HEK293 (cell line): ENCODE data around the gene CDC26.

Experiments used
- ATF2 ChIP-seq: fragments of 450-650 bp; formaldehyde crosslinking; IDR thresholded peaks from 2 replicates; pipeline ENCODE4 v1.5.1; 2016; ENCODE audit warnings: missing biosample characterization, missing genetic modification characterization, low read depth
- BCL11A ChIP-seq: fragments of 450-650 bp; formaldehyde crosslinking; IDR thresholded peaks from 2 replicates; pipeline ENCODE4 v1.5.1; 2016; ENCODE audit warnings: low read depth, missing biosample characterization, missing genetic modification characterization
- GLIS1 ChIP-seq: fragments of 450-650 bp; formaldehyde crosslinking; IDR thresholded peaks from 2 replicates; pipeline ENCODE4 v1.5.1; 2016; ENCODE audit warnings: missing biosample characterization, missing genetic modification characterization
- HIC1 ChIP-seq: fragments of 450-650 bp; formaldehyde crosslinking; IDR thresholded peaks from 2 replicates; pipeline ENCODE4 v1.5.1; 2016; ENCODE audit warnings: missing biosample characterization, missing genetic modification characterization
- IKZF3 ChIP-seq: fragments of 450-650 bp; IDR thresholded peaks from 2 replicates; pipeline ENCODE4 v1.5.0; 2018; ENCODE audit warnings: missing biosample characterization, mild to moderate bottlenecking, missing genetic modification characterization, moderate library complexity
- KLF16 ChIP-seq: fragments of 450-650 bp; formaldehyde crosslinking; IDR thresholded peaks from 2 replicates; pipeline ENCODE4 v1.5.1; 2017; ENCODE audit warnings: missing biosample characterization, missing genetic modification characterization
- KLF8 ChIP-seq: fragments of 450-650 bp; formaldehyde crosslinking; IDR thresholded peaks from 2 replicates; pipeline ENCODE4 v1.5.1; 2016; ENCODE audit warnings: missing biosample characterization, missing genetic modification characterization
- PRDM1 ChIP-seq: fragments of 450-650 bp; formaldehyde crosslinking; IDR thresholded peaks from 2 replicates; pipeline ENCODE4; 2016; ENCODE audit warnings: missing biosample characterization, missing genetic modification characterization
- PRDM4 ChIP-seq: fragments of 450-650 bp; formaldehyde crosslinking; IDR thresholded peaks from 2 replicates; pipeline ENCODE4 v1.5.1; 2017; ENCODE audit warnings: missing biosample characterization, missing genetic modification characterization
- SP3 ChIP-seq: fragments of 450-650 bp; formaldehyde crosslinking; IDR thresholded peaks from 2 replicates; pipeline ENCODE4 v1.5.1; 2016; ENCODE audit warnings: missing biosample characterization, missing genetic modification characterization
- SP7 ChIP-seq: fragments of 450-650 bp; formaldehyde crosslinking; IDR thresholded peaks from 2 replicates; pipeline ENCODE4 v1.5.1; 2016; ENCODE audit warnings: missing biosample characterization, missing genetic modification characterization
- ZBTB17 ChIP-seq: fragments of 450-650 bp; formaldehyde crosslinking; IDR thresholded peaks from 2 replicates; pipeline ENCODE4 v1.5.1; 2016; ENCODE audit warnings: missing biosample characterization, missing genetic modification characterization
- ZBTB26 ChIP-seq: fragments of 450-650 bp; formaldehyde crosslinking; optimal IDR thresholded peaks from 2 replicates; pipeline ENCODE3; 2016; ENCODE audit warnings: missing biosample characterization, mild to moderate bottlenecking, missing genetic modification characterization
- ZBTB8A ChIP-seq: fragments of 450-650 bp; formaldehyde crosslinking; IDR thresholded peaks from 2 replicates; pipeline ENCODE4 v1.5.1; 2016; ENCODE audit warnings: missing biosample characterization, missing genetic modification characterization
- ZFP41 ChIP-seq: fragments of 450-650 bp; formaldehyde crosslinking; IDR thresholded peaks from 2 replicates; pipeline ENCODE4 v1.5.1; 2016; ENCODE audit warnings: missing biosample characterization, missing genetic modification characterization, borderline replicate concordance
- ZNF10 ChIP-seq: fragments of 450-650 bp; formaldehyde crosslinking; IDR thresholded peaks from 2 replicates; pipeline ENCODE4 v1.5.1; 2017; ENCODE audit warnings: missing biosample characterization, missing genetic modification characterization
- ZNF248 ChIP-seq: fragments of 450-650 bp; formaldehyde crosslinking; IDR thresholded peaks from 2 replicates; pipeline ENCODE4 v1.5.1; 2017; ENCODE audit warnings: missing biosample characterization, missing genetic modification characterization
- ZNF335 ChIP-seq: fragments of 450-650 bp; formaldehyde crosslinking; conservative IDR thresholded peaks from 2 replicates; pipeline ENCODE4 v1.5.1; 2016; ENCODE audit warnings: missing biosample characterization, missing genetic modification characterization
- ZNF341 ChIP-seq: fragments of 450-650 bp; formaldehyde crosslinking; IDR thresholded peaks from 2 replicates; pipeline ENCODE4; 2016; ENCODE audit warnings: low read depth, missing biosample characterization, missing genetic modification characterization
- ZNF473 ChIP-seq: fragments of 450-650 bp; formaldehyde crosslinking; IDR thresholded peaks from 2 replicates; pipeline ENCODE4 v1.5.1; 2017; ENCODE audit warnings: missing biosample characterization, missing genetic modification characterization
- ZNF548 ChIP-seq: fragments of 450-650 bp; formaldehyde crosslinking; IDR thresholded peaks from 2 replicates; pipeline ENCODE4 v1.5.1; 2016; ENCODE audit warnings: missing biosample characterization, missing genetic modification characterization
- ZNF596 ChIP-seq: fragments of 450-650 bp; IDR thresholded peaks from 2 replicates; pipeline ENCODE4 v1.5.0; 2018; ENCODE audit warnings: missing biosample characterization, mild to moderate bottlenecking, missing genetic modification characterization, moderate library complexity
- ZNF600 ChIP-seq: fragments of 450-650 bp; formaldehyde crosslinking; IDR thresholded peaks from 2 replicates; pipeline ENCODE4 v1.5.1; 2016; ENCODE audit warnings: missing biosample characterization, missing genetic modification characterization
- ZNF629 ChIP-seq: fragments of 450-650 bp; formaldehyde crosslinking; IDR thresholded peaks from 2 replicates; pipeline ENCODE4 v1.5.1; 2017; ENCODE audit warnings: missing biosample characterization, missing genetic modification characterization
- ZNF660 ChIP-seq: fragments of 450-650 bp; IDR thresholded peaks from 2 replicates; pipeline ENCODE4 v1.5.1; 2018; ENCODE audit warnings: missing biosample characterization, mild to moderate bottlenecking, missing genetic modification characterization
- ZNF692 ChIP-seq: fragments of 450-650 bp; formaldehyde crosslinking; IDR thresholded peaks from 2 replicates; pipeline ENCODE4 v1.5.1; 2016; ENCODE audit warnings: missing biosample characterization, missing genetic modification characterization
- ZNF76 ChIP-seq: fragments of 450-650 bp; formaldehyde crosslinking; IDR thresholded peaks from 2 replicates; pipeline ENCODE4; 2016; ENCODE audit warnings: low read depth, missing biosample characterization, missing genetic modification characterization, borderline replicate concordance
- ZXDB ChIP-seq: fragments of 450-650 bp; formaldehyde crosslinking; IDR thresholded peaks from 2 replicates; pipeline ENCODE4 v1.5.1; 2016; ENCODE audit warnings: missing biosample characterization, missing genetic modification characterization

The CDC26 gene

GRCh38 chr9:113221003-113221799, 54.2 kb downstream of the CDC26 start, which contains the start of the genes FKBP15 and SLC31A1 (continued):
- no peak for TF ChIP-seq PRDM4 (tag by site-specific recombination)
- TF ChIP-seq ZNF248 (tag by site-specific recombination), result no peak
- peak; percentile 69 for TF ChIP-seq ZNF335
- TF ChIP-seq ZNF548 (tag by site-specific recombination), result no peak
- TF ChIP-seq ZNF473 (tag by site-specific recombination), result no peak
- peak; percentile 91; the same call in 1 of the 2 replicates for TF ChIP-seq HIC1 (tag by site-specific recombination)
- TF ChIP-seq ZBTB26 (tag by site-specific recombination), result peak; percentile 77
- peak; percentile 8; the same call in 1 of the 2 replicates for TF ChIP-seq PRDM1 (tag by site-specific recombination)
- TF ChIP-seq ZNF10 (tag by site-specific recombination), result no peak
- TF ChIP-seq BCL11A, result 0 out of 2 replicates have a peak, but pooled peaks have one; percentile 35
- no peak for TF ChIP-seq ZFP41 (tag by site-specific recombination)
- peak; percentile 75 for TF ChIP-seq ZNF341 (tag by site-specific recombination)
- peak; percentile 98 for TF ChIP-seq ZBTB8A
- TF ChIP-seq ZNF76 (tag by site-specific recombination), result peak; percentile 91
- peak; percentile 34; the same call in 1 of the 2 replicates for TF ChIP-seq KLF8
- peak; percentile 97 for TF ChIP-seq ATF2 (tag by site-specific recombination)
- TF ChIP-seq KLF16, result peak; percentile 25; the same call in 1 of the 2 replicates
- TF ChIP-seq ZNF600, result peak; percentile 88
- TF ChIP-seq ZNF629 (tag by site-specific recombination), result peak; percentile 96
- peak; percentile 12; the same call in 1 of the 2 replicates for TF ChIP-seq ZNF660
- TF ChIP-seq SP3 (tag by site-specific recombination), result peak; percentile 89
- TF ChIP-seq ZNF692 (tag by site-specific recombination), result peak; percentile 5; the same call in 1 of the 2 replicates
- TF ChIP-seq GLIS1 (tag by site-specific recombination), result peak; percentile 64
- TF ChIP-seq ZNF596 (tag by site-specific recombination), result no peak
- peak; percentile 90 for TF ChIP-seq ZBTB17 (tag by site-specific recombination)
- peak; percentile 60 for TF ChIP-seq ZXDB (tag by site-specific recombination)
- TF ChIP-seq SP7 (tag by site-specific recombination), result peak; percentile 35; the same call in 1 of the 2 replicates
- 0 out of 2 replicates have a peak, but pooled peaks have one; percentile 60 for TF ChIP-seq IKZF3
